Naive thymus-derived CD4-positive, alpha-beta T cell (primary cell): ENCODE data around the gene ROCK2. TPM values are rescaled to one million over a fixed set of nuclear protein-coding genes. Genes with fewer than 3 reads are reported as not detected.

Source experiments
- ATAC-seq: fragments of 150-1000 bp; cut with Tn5 transposase; 2 replicates; pipeline ENCODE4 v1.10.0; 2021; ENCODE audit warnings: mild to moderate bottlenecking, moderate library complexity
- CTCF ChIA-PET: fragments of 350-600 bp; sonication (Branson Sonifier 250); formaldehyde crosslinking; loops from one replicate; lab custom pipeline; 2021; ENCODE audit warnings: antibody characterized with exemption; lab: Charles Lee
- POLR2A ChIA-PET: fragments of 350-600 bp; sonication (Branson Sonifier 250); formaldehyde crosslinking; loops from one replicate; lab custom pipeline; 2021; ENCODE audit warnings: antibody characterized with exemption, inconsistent platforms; lab: Charles Lee
- DNase-seq, 9 donors: peaks; one replicate each; pipeline versions ENCODE4 v3.0.0 to v3.0.0-alpha.2; 2020 to 2022; ENCODE audit warnings: mixed read lengths in 1 of 9
- H3K27ac ChIP-seq: one replicate; pipeline ENCODE4 v1.7.0; 2013; ENCODE audit warnings: mild to moderate bottlenecking, low read depth, low read length, moderate library complexity
- H3K27me3 ChIP-seq, 2 donors: one replicate each; pipeline ENCODE4 v1.7.0; 2013; ENCODE audit warnings: low read length in 2 of 2, mild to moderate bottlenecking in 2 of 2, moderate library complexity in 2 of 2; ENCODE audit not compliant: control insufficient read depth in 2 of 2, insufficient read depth in 2 of 2
- H3K36me3 ChIP-seq, 3 experiments: 1 replicate in 2 of 3; 2 replicates in 1 of 3; pipeline ENCODE4 v1.7.0; 2013; ENCODE audit warnings: low read length in 3 of 3, mild to moderate bottlenecking in 3 of 3, moderate library complexity in 1 of 3; ENCODE audit not compliant: insufficient read depth in 3 of 3, control insufficient read depth in 2 of 3
- H3K4me1 ChIP-seq, 2 donors: one replicate each; pipeline ENCODE4 v1.7.0; 2013; ENCODE audit warnings: low read length in 2 of 2, mild to moderate bottlenecking in 2 of 2, moderate library complexity in 1 of 2; ENCODE audit not compliant: control insufficient read depth in 2 of 2, insufficient read depth in 2 of 2
- H3K4me3 ChIP-seq: 2 replicates; pipeline ENCODE4 v1.7.0; 2013; ENCODE audit warnings: mild to moderate bottlenecking, low read length
- H3K9me3 ChIP-seq, 3 experiments: 1 replicate in 2 of 3; 2 replicates in 1 of 3; pipeline ENCODE4 v1.7.0; 2013; ENCODE audit warnings: low read length in 3 of 3; ENCODE audit not compliant: control insufficient read depth in 2 of 3
- H3K27ac Mint-ChIP-seq, 9 donors: one replicate each; pipeline ENCODE4 v1.8.0; 2020 to 2022; ENCODE audit warnings: mixed read lengths in 9 of 9, mild to moderate bottlenecking in 8 of 9, moderate library complexity in 5 of 9, inconsistent platforms in 2 of 9
- H3K27me3 Mint-ChIP-seq, 5 donors: one replicate each; pipeline ENCODE4 v1.8.0; 2021 to 2022; ENCODE audit warnings: mixed read lengths in 5 of 5, mild to moderate bottlenecking in 1 of 5
- H3K36me3 Mint-ChIP-seq, 5 donors: one replicate each; pipeline ENCODE4 v1.8.0; 2020 to 2022; ENCODE audit warnings: mixed read lengths in 5 of 5, mild to moderate bottlenecking in 3 of 5, inconsistent platforms in 1 of 5
- H3K4me1 Mint-ChIP-seq, 7 donors: one replicate each; pipeline ENCODE4 v1.8.0; 2020 to 2022; ENCODE audit warnings: mixed read lengths in 7 of 7, mild to moderate bottlenecking in 3 of 7, inconsistent platforms in 1 of 7
- H3K4me3 Mint-ChIP-seq, 10 donors: one replicate each; pipeline ENCODE4 v1.8.0; 2020 to 2022; ENCODE audit warnings: mild to moderate bottlenecking in 10 of 10, mixed read lengths in 10 of 10, moderate library complexity in 6 of 10, inconsistent platforms in 2 of 10
- H3K9me3 Mint-ChIP-seq, 11 donors: one replicate each; pipeline ENCODE4 v1.8.0; 2020 to 2022; ENCODE audit warnings: mixed read lengths in 11 of 11, mild to moderate bottlenecking in 4 of 11, inconsistent platforms in 1 of 11, moderate library complexity in 1 of 11
- intact Hi-C, 2 donors: fragments of 100-400 bp; cut with micrococcal nuclease; formaldehyde crosslinking; loops; one replicate each; pipeline ENCODE4 v1.15.1; 2023
- polyA plus RNA-seq, 2 donors: library from polyadenylated mRNA; unstranded; fragments of 300-500 nt; fragmentation: Illumina TruSeq; gene quantifications; one replicate each; pipeline ENCODE4 v1.2.3, GENCODE V29; 2021
- total RNA-seq, 6 experiments: library from RNA in 5 of 6; stranded (reverse) in 5 of 6; gene quantifications; 1 replicate in 5 of 6; 2 replicates in 1 of 6; pipeline ENCODE4 v1.2.3 and lab custom pipeline; 2021 to 2026

ROCK2 gene
- total and polyA plus RNA-seq, 7 experiments from 2014 or later, result 12.0 to 23.9 (median 18.7) TPM

DNA sequence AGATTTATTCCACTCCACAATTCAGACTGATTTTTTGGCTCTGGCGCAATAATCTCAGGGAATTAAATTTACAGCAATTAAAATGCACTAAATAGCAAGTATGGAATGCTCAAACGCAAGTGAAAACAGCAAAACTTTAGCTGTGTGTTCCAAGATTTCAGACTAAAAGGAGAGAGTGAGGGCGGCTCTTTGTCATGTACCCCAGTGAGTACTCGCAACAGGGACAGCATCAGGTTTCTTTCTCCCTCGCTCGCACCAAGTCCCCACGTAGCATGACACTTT, 1.1 kb downstream of the ROCK2 start:
- Mint-ChIP-seq H3K4me3 (peak overlapping the region; percentile 93 to 100 (median 98)), H3K36me3 (no peaks in the 10 kb centered on the region), H3K27ac (peak overlapping the region; percentile 79 to 96 (median 91)), H3K9me3 (no peaks in the 10 kb centered on the region), H3K4me1 (peaks cover 22 to 54% (median 40%) of the 10 kb centered on the region in 7 donors), H3K27me3 (peaks cover 0 to 16% (median 0%) of the 10 kb centered on the region in 5 donors)
- H3K27ac ChIP-seq, result peak overlapping the region; percentile 76
- intact Hi-C loops, result loop anchor here (2.0 to 10.0 kb wide), 8 partner anchors 111 to 1389 kb away; partner anchors contain the start of genes LPIN1 (in 2 of the 2), E2F6 (in 1 of the 2), GRHL1 (in 1 of the 2) and NOL10 (in 1 of the 2)
- DNase-seq (peak in 1 of 9 donors; percentile 15), ATAC-seq (peak; percentile 28)
- peaks cover 0 to 6% (median 0%) of the 10 kb centered on the region in 3 experiments for H3K36me3 ChIP-seq
- POLR2A ChIA-PET, result interaction anchor here (0.7 to 3.2 kb wide), 2 partner anchors 22 to 188 kb away, joined by 3 to 17 read pairs; partner anchors contain the start of gene SLC66A3
- H3K4me1 ChIP-seq, result peaks cover 13 to 16% of the 10 kb centered on the region in 2 donors
- H3K9me3 ChIP-seq, result no peaks in the 10 kb centered on the region
- CTCF ChIA-PET, result interaction anchor here (1.1 kb wide), 1 partner anchor 211 kb away, joined by 4 read pairs; a partner anchor contains a TSS
- no peaks in the 10 kb centered on the region for H3K27me3 ChIP-seq
- peak overlapping the region; percentile 87 for H3K4me3 ChIP-seq

DNA sequence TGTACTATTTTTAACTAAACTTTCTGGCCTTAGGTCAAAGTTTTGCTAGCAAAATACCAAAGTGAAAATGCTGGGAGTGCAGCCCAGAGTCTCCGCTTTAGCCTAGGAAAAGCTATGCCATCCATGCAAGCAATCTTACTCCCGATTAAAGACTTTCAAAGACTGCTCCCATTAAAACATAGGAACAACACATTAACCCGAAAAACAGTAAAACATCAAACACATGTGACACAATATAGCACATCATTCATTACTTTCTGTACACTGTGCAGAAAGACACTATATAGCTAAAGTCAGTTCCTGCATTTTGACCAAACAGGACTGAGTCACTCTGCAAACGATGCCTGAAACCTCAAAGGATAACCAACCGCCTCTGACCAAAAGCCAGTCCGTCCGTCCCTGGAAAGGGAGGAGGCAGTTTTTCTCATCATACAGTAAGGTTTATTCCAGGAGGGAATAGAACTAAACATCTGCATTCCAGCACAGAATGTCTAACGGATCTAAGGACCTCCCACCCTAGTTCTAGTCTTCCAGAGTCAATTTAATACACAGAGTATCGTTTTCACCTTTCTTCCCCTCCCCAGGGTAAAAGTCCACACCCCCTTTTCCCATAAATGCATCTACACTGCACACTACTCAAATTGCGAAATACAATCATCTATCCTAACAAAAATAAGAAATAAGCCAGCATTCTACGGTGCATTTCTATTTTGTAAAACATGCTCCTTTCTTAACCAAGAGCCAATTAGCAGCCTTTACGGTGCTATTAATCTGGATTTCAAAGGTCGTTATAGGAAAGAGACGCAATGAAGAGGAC, 1.7 kb downstream of the ROCK2 start:
- ChIA-PET CTCF (no interaction called here), POLR2A (interaction anchor here (0.7 to 3.2 kb wide), 2 partner anchors 22 to 188 kb away, joined by 3 to 17 read pairs; partner anchors contain the start of gene SLC66A3)
- Histone ChIP-seq H3K27ac (peak overlapping the region; percentile 76), H3K4me3 (peak overlapping the region; percentile 87), H3K27me3 (no peaks in the 10 kb centered on the region), H3K36me3 (peaks cover 0 to 6% (median 0%) of the 10 kb centered on the region in 3 experiments), H3K9me3 (no peaks in the 10 kb centered on the region), H3K4me1 (peaks cover 13 to 16% of the 10 kb centered on the region in 2 donors)
- H3K27ac Mint-ChIP-seq, result peak overlapping the region; percentile 79 to 96 (median 91)
- no peaks in the 10 kb centered on the region for H3K36me3 Mint-ChIP-seq
- peaks cover 0 to 16% (median 0%) of the 10 kb centered on the region in 5 donors for H3K27me3 Mint-ChIP-seq
- DNase-seq (no peak), ATAC-seq (no peak)
- intact Hi-C loops, result loop anchor here (2.0 to 10.0 kb wide), 8 partner anchors 110 to 1388 kb away; partner anchors contain the start of genes LPIN1 (in 2 of the 2), E2F6 (in 1 of the 2), GRHL1 (in 1 of the 2) and NOL10 (in 1 of the 2)
- peaks cover 22 to 54% (median 40%) of the 10 kb centered on the region in 7 donors for H3K4me1 Mint-ChIP-seq
- no peaks in the 10 kb centered on the region for H3K9me3 Mint-ChIP-seq
- H3K4me3 Mint-ChIP-seq, result peak overlapping the region; percentile 93 to 100 (median 98)

DNA sequence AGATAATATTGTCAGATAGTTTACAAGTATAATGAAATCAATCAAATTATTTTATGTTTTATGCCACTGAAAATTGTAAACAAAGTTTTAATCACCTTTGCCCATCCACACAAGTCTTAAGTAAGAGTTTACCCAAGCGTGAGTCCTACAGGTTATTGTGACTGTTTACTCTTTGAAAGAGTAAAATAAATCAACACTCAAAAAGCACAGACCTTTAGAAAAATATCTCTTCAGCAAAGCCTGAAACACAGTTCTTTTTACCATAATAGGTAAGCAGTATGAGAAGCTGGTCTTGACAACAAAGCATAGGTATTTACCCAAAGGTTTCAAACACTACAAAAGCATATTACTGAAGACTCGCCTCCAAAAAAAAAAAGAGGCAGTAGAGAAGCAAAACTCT, 3.7 kb downstream of the ROCK2 start:
- H3K4me1 Mint-ChIP-seq, result peaks cover 24 to 64% (median 52%) of the 10 kb centered on the region in 7 donors
- Histone ChIP-seq H3K27me3 (no peaks in the 10 kb centered on the region), H3K4me3 (no peak overlapping the region), H3K4me1 (peaks cover 13 to 16% of the 10 kb centered on the region in 2 donors), H3K9me3 (no peaks in the 10 kb centered on the region), H3K27ac (no peak overlapping the region), H3K36me3 (peaks cover 0 to 6% (median 0%) of the 10 kb centered on the region in 3 experiments)
- intact Hi-C loops, result loop anchor here (5.0 to 10.0 kb wide), 6 partner anchors 108 to 1386 kb away; partner anchors contain the start of genes GRHL1 (in 1 of the 2), LPIN1 (in 1 of the 2), NOL10 (in 1 of the 2) and TRIB2 (in 1 of the 2)
- ATAC-seq (no peak), DNase-seq (no peak)
- ChIA-PET POLR2A (no interaction called here), CTCF (no interaction called here)
- peaks cover 0 to 5% (median 0%) of the 10 kb centered on the region in 11 donors for H3K9me3 Mint-ChIP-seq
- H3K27me3 Mint-ChIP-seq, result peaks cover 0 to 5% (median 0%) of the 10 kb centered on the region in 5 donors
- peak overlapping the region in 2 of 9 donors; percentile 23 to 34 for H3K27ac Mint-ChIP-seq
- peak overlapping the region in 6 of 10 donors; percentile 7 to 50 (median 29) for H3K4me3 Mint-ChIP-seq
- peaks cover 0 to 6% (median 4%) of the 10 kb centered on the region in 5 donors for H3K36me3 Mint-ChIP-seq

DNA sequence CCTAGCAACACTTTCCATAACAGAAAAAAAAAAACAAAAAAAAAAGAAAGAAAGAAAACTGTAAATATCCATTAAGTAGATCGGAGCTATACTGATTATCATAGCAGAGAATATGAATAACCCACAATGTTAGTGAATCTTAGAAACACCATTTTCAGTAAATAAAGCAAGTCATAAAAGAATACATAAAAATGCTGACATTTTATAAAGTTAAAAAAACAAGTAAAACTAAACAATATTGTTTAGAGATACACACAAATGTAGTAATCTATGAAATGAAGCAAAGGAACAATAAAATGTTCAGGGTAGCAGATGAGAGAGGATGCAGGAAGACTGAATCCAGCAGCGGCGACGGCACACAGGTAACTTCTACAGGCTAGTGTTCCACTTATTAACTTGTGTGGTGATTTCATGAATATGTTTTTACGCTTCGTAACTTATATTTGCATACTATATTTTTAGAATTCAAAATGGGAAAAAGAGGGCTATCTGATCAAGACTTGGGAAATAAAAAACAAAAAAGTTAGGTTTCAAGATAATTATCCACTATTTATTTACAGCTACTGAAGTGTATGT, 4.8 kb downstream of the ROCK2 start:
- H3K4me3 Mint-ChIP-seq, result peak overlapping the region in 2 of 10 donors; percentile 7 to 39
- POLR2A ChIA-PET, result interaction anchor here (0.9 kb wide), 1 partner anchor 164 kb away, joined by 3 read pairs; no protein-coding TSS in a partner anchor
- H3K36me3 ChIP-seq, result peaks cover 0 to 6% (median 0%) of the 10 kb centered on the region in 3 experiments

DNA sequence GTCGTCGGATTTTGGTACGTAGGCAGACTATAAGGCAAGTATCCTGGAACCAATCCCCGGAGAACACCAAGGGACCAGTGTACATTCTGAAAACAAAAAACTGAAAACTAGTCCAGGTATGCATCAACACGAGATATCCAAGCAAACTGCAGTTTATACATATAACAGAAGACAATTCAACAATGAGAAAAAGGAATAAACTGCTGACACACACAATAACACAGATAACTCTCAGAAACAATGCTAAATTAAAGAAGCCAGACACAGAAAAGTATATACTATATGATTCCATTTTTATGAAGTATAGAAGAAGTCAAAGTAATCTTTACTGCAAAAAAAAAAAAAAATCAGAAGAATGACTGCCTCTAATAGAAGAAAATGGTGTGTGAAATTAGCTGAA, 5.9 kb downstream of the ROCK2 start:
- POLR2A ChIA-PET, result no interaction called here
- CTCF ChIA-PET, result no interaction called here
- peaks cover 0 to 1% (median 0%) of the 10 kb centered on the region in 3 experiments for H3K36me3 ChIP-seq
- Mint-ChIP-seq H3K4me1 (peaks cover 23 to 68% (median 57%) of the 10 kb centered on the region in 7 donors), H3K36me3 (peaks cover 0 to 11% (median 4%) of the 10 kb centered on the region in 5 donors), H3K4me3 (no peak overlapping the region), H3K27ac (no peak overlapping the region), H3K9me3 (peaks cover 0 to 8% (median 0%) of the 10 kb centered on the region in 11 donors), H3K27me3 (no peaks in the 10 kb centered on the region)
- ATAC-seq (no peak), DNase-seq (no peak)
- no peak overlapping the region for H3K27ac ChIP-seq
- H3K4me3 ChIP-seq, result no peak overlapping the region
- no peaks in the 10 kb centered on the region for H3K27me3 ChIP-seq
- H3K4me1 ChIP-seq, result peaks cover 13 to 16% of the 10 kb centered on the region in 2 donors
- intact Hi-C loops, result no loop called here
- no peaks in the 10 kb centered on the region for H3K9me3 ChIP-seq

More for the DNA sequence above, 4.8 kb downstream of the ROCK2 start:
- Mint-ChIP-seq H3K9me3 (peaks cover 0 to 5% (median 0%) of the 10 kb centered on the region in 11 donors), H3K4me1 (peaks cover 23 to 68% (median 52%) of the 10 kb centered on the region in 7 donors), H3K27me3 (no peaks in the 10 kb centered on the region), H3K36me3 (peaks cover 0 to 6% (median 4%) of the 10 kb centered on the region in 5 donors), H3K27ac (peak overlapping the region in 1 of 9 donors; percentile 57)
- Histone ChIP-seq H3K27me3 (no peaks in the 10 kb centered on the region), H3K27ac (no peak overlapping the region), H3K9me3 (no peaks in the 10 kb centered on the region), H3K4me3 (no peak overlapping the region), H3K4me1 (peaks cover 13 to 16% of the 10 kb centered on the region in 2 donors)
- intact Hi-C loops, result loop anchor here (5.0 to 10.0 kb wide), 6 partner anchors 107 to 1385 kb away; partner anchors contain the start of genes GRHL1 (in 1 of the 2), LPIN1 (in 1 of the 2), NOL10 (in 1 of the 2) and TRIB2 (in 1 of the 2)
- ATAC-seq, result no peak
- no peak for DNase-seq
- CTCF ChIA-PET, result interaction anchor here (0.6 kb wide), 1 partner anchor 1630 kb away, joined by 4 read pairs; no protein-coding TSS in a partner anchor

DNA sequence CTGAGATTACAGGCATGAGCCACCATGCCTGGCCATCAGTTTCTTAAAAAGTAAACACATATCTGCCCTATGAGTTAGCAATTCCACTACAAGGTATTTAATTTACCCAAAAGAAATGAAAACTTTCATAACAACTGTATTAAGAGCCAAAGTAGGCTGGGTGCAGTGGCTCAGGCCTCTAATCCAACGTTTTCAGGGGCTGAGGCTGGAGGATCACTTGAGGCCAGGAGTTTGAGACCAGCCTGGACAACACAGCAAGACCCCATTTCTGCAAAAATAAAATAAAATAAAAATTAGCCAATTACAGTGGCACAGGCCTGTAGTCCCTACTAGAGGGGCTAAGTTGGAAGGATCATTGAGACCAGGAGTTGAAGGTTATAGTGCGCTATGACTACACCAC, 6.5 kb downstream of the ROCK2 start:
- Histone ChIP-seq H3K9me3 (no peaks in the 10 kb centered on the region), H3K4me1 (peaks cover 13 to 14% of the 10 kb centered on the region in 2 donors), H3K4me3 (no peak overlapping the region), H3K27me3 (no peaks in the 10 kb centered on the region), H3K27ac (no peak overlapping the region), H3K36me3 (no peaks in the 10 kb centered on the region)
- H3K4me3 Mint-ChIP-seq, result no peak overlapping the region
- no peak for ATAC-seq
- H3K9me3 Mint-ChIP-seq, result peaks cover 0 to 15% (median 0%) of the 10 kb centered on the region in 11 donors
- no peak overlapping the region for H3K27ac Mint-ChIP-seq
- intact Hi-C loops, result no loop called here
- ChIA-PET POLR2A (no interaction called here), CTCF (no interaction called here)
- H3K4me1 Mint-ChIP-seq, result peaks cover 17 to 68% (median 55%) of the 10 kb centered on the region in 7 donors
- H3K36me3 Mint-ChIP-seq, result peaks cover 0 to 18% (median 5%) of the 10 kb centered on the region in 5 donors
- no peak for DNase-seq
- no peaks in the 10 kb centered on the region for H3K27me3 Mint-ChIP-seq
